ENCODE measurements around the gene ZNF358.

- TF ChIP-seq CTCF (IDR thresholded peaks at IDR 0.05): no peak
- no peak for TF ChIP-seq POLR2A (IDR thresholded peaks at IDR 0.05)
These were observed 20.2 kb downstream of the ZNF358 start for GRCh38 chr19:7535998-7536695.

All from lower leg skin (tissue), 3 donors.